AG04449 (cell line): ENCODE data around the gene DCP1A.

Experiments
- CTCF ChIA-PET: fragments of 350-600 bp; formaldehyde crosslinking; extraction: SDS; loops from one replicate; lab custom pipeline; 2021; ENCODE audit warnings: antibody characterized with exemption; lab: Yijun Ruan, JAX
- POLR2A ChIA-PET: fragments of 400-600, 350-600 bp; formaldehyde crosslinking; extraction: SDS; loops from one replicate; lab custom pipeline; 2020; ENCODE audit warnings: antibody characterized with exemption, inconsistent platforms; lab: Yijun Ruan, JAX
- DNase-seq: peaks from one replicate; pipeline ENCODE4 v3.0.0-alpha.2; 2010; ENCODE audit warnings: low read depth, low spot score
- H3K4me3 ChIP-seq: 2 replicates; pipeline ENCODE4 v1.5.1; 2011; ENCODE audit warnings: low read depth, mild to moderate bottlenecking, control low read depth, low read length
- TF ChIP-seq, protein P1 (sequence below): IDR thresholded peaks from one replicate; pipeline ENCODE4 v1.5.1; 2011; ENCODE audit warnings: mild to moderate bottlenecking, moderate library complexity, low read length, control low read depth, inconsistent platforms; ENCODE audit not compliant: insufficient read depth; ENCODE audit errors: missing control alignments

DCP1A gene

DNA sequence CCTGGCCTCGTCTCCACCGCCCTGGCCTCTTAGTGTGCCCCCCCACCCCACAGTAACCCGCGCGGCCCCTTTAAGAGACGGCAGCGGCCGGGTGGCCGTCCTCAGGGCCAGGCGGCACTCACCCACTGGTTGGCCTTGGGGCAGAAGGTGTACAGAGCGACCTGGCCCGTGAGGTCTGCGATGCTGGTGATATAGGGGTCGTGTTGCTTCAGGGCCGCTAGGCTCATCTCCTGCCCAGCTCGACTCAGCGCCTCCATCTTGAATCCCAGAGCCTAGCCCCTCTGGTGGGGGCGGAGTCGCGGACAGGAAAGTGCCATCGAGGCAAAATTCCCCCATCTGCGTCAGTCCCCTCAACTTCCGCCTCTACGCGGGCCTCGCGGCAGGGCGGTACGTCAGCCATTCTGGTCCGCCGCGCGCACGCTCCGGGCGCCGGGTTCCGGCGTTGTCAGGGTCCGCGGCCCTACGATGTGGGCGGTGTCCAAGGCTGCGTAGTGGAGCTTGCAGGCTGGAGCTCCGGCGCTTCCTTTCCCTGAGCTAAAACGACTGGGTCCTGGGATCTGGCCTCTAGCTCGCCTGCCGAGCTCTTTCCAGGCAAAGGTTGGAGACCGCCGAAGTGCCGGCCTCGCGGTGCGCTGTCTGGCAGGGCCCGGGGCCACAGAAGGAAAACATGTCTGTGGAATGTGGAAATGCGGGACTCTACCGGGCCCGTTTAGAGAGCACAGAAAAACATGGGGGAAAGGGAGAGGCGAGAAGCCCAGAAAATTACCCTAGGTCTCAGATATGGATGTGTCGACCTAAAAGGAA is at the start of gene DCP1A:
Gene DCP1A (minus strand): TSS at position 283 of the 804 bp plus-strand sequence. CDS start 26 bp downstream, at position 257.
- POLR2A ChIA-PET = interaction anchor here (0.6 to 1.5 kb wide), 5 partner anchors 9 to 544 kb away, joined by 3 read pairs; partner anchors contain the start of gene SELENOK
- CTCF ChIA-PET = interaction anchor here (0.7 to 2.6 kb wide), 5 partner anchors 9 to 151 kb away, joined by 3 to 8 read pairs (median 4); no protein-coding TSS in a partner anchor
- TF ChIP-seq, protein P1, sequence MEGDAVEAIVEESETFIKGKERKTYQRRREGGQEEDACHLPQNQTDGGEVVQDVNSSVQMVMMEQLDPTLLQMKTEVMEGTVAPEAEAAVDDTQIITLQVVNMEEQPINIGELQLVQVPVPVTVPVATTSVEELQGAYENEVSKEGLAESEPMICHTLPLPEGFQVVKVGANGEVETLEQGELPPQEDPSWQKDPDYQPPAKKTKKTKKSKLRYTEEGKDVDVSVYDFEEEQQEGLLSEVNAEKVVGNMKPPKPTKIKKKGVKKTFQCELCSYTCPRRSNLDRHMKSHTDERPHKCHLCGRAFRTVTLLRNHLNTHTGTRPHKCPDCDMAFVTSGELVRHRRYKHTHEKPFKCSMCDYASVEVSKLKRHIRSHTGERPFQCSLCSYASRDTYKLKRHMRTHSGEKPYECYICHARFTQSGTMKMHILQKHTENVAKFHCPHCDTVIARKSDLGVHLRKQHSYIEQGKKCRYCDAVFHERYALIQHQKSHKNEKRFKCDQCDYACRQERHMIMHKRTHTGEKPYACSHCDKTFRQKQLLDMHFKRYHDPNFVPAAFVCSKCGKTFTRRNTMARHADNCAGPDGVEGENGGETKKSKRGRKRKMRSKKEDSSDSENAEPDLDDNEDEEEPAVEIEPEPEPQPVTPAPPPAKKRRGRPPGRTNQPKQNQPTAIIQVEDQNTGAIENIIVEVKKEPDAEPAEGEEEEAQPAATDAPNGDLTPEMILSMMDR = no peak
- peak within 1 kb of the TSS; percentile 97 for H3K4me3 ChIP-seq
- DNase-seq = peak; percentile 83

DNA sequence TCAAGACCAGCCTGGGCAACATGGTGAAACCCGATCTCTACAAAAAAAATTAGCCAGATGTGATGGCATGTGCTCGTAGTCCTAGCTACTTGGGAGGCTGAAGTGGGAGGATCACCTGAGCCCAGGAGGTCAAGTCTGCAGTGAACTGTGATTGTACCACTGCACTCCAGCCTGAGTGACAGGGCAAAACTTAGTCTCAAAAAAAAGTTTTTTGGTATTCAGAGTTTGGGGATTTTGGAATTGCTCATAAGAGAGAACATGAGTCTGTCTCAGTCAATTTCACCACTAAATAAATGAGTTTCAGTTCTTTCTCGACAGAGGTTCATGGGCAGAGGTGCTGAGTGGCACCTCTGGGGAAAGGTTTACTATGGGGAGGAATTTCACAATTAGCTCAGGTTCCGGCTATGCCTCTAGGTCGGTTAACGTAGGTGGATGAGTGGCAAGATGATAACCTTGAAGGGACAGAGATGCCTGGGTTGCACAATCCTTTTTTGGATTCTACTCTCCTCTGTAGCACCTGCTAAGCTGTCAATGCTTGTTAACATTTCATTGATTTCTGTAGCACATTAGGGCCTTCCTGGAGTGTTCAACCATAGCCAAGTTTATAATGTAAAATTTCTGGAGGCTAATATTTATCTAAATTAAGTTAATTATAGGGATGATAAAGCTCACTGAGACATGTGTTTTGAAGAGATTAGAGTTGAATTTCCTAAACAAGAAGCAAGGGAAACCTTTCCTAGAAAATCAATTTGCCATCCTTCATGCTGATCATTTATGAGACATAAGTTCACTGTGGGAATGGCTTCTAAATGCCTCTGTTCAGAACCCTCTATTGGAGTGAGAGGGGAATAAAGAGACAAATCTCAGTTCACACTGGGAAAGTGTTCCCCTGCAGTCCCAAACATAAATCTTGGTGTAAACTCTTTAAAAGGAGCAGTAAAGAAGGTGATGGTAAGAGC is 37.4 kb upstream of the DCP1A start:
- DNase-seq = no peak
- ChIA-PET CTCF (interaction anchor here (1.6 kb wide), 1 partner anchor 10 kb away, joined by 3 read pairs; no protein-coding TSS in a partner anchor), POLR2A (no interaction called here)
- no peak overlapping the region for H3K4me3 ChIP-seq
- TF ChIP-seq, protein P1 = no peak

DNA sequence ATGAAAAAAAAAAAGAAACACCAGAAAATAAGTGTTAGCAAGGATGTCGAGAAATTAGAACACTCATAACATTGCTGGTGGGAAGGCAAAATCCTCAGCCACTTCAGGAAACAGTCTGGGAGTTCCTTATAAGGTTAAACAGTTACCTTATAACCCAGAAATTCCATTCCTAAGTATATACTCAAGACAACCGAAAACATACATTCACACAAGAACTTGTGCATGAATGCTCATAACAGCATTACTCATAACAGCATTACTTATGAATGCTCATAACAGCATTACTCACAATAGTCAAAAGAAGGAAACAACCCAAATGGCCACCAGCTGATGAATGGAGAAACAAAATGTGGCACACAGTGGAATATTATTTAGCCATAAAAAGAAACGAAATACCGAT is 34.8 kb upstream of the DCP1A start:
- POLR2A ChIA-PET = no interaction called here
- peak; percentile 33 for DNase-seq
- TF ChIP-seq, protein P1 = no peak
- CTCF ChIA-PET = no interaction called here
- H3K4me3 ChIP-seq = no peak overlapping the region

DNA sequence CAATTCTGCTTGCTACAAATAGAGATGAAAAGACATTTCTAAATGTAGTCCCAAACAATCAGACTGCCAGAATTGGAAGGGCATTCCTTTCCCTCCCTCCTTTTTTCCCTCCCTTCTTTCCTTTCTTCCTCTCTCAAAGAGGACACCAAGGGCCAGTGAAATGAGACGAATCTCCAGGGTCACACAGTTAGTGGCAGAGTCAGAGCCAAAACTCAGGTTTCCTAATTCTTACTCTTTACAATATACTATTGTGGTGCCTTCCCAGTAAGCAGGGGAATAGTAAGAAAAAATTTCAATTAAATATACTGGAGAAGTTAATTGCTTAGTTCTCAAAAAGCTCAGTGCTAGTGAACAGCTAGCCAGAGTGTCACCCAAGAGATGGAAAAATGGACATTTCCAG is 33.0 kb upstream of the DCP1A start:
- DNase-seq = no peak
- H3K4me3 ChIP-seq = no peak overlapping the region
- ChIA-PET POLR2A (no interaction called here), CTCF (no interaction called here)
- TF ChIP-seq, protein P1 = no peak

DNA sequence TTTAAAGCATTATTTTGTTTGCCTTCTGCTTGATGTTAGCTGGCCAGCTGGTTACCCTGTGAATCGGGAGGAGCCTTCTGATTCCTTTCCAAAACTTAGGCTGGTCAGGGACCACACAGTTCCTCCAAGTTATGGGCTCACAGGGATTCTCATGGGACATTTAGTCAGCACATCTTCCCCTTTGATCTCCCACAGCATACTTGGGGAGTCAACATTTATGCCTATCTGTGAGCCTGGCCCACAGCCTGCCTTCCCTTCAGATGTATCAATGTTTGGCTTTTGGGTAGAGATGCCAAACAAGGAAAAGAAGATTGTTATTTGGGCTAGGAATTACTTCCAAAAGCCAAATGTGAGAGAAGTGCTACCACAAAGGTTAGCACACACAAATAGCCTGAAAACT is 32.6 kb upstream of the DCP1A start:
- TF ChIP-seq, protein P1 = no peak
- CTCF ChIA-PET = no interaction called here
- H3K4me3 ChIP-seq = no peak overlapping the region
- POLR2A ChIA-PET = no interaction called here
- no peak for DNase-seq
